Testis (tissue), 3 donors: ENCODE results near the gene KLB. TPM values are rescaled to one million over a fixed set of nuclear protein-coding genes. Genes with fewer than 3 reads are reported as not detected.
"Not testable (repeated sequence)": the region's sequence is repeated elsewhere in the genome, so short reads cannot be mapped to it uniquely, and the experiment has no call there.

Source experiments
- DNase-seq: peaks from one replicate; pipeline ENCODE4 v3.0.0-alpha.2; 2019
- H3K27ac ChIP-seq, 2 donors: fragments of 200-600 bp; sonication (generic); one replicate each; pipeline ENCODE4 v1.5.1; 2019
- H3K27me3 ChIP-seq: fragments of 200-600 bp; sonication (generic); one replicate; pipeline ENCODE4 v1.5.1; 2019
- H3K36me3 ChIP-seq: fragments of 200-600 bp; sonication (generic); one replicate; pipeline ENCODE4 v1.5.1; 2017; ENCODE audit warnings: low read depth; ENCODE audit errors: missing control alignments
- H3K4me1 ChIP-seq: fragments of 200-600 bp; sonication (generic); one replicate; pipeline ENCODE4 v1.5.1; 2019
- H3K4me3 ChIP-seq, 2 donors: fragments of 200-600 bp; sonication (generic); one replicate each; pipeline ENCODE4 v1.5.1; 2017 to 2019
- H3K9me3 ChIP-seq: fragments of 200-600 bp; sonication (generic); one replicate; pipeline ENCODE4 v1.5.1; 2017
- POLR2A ChIP-seq: fragments of 450-650 bp; IDR thresholded peaks from one replicate; pipeline ENCODE4 v1.6.1; 2017; ENCODE audit warnings: antibody characterized with exemption, mild to moderate bottlenecking, moderate library complexity
- WGBS, 2 donors: methylation state at CpG; one replicate each; pipeline ENCODE4 v1.1.5; 2018; 5-methylcytosine and 5-hydroxymethylcytosine counted together
- intact Hi-C: fragments of 100-400 bp; cut with DNase I; formaldehyde crosslinking; loops from one replicate; pipeline ENCODE4 v1.15.1; 2023; ENCODE audit warnings: low total_unique reads
- polyA plus RNA-seq: library from polyadenylated mRNA; stranded (reverse); fragments of 350-450 nt; fragmentation: Illumina TruSeq; extraction: RNeasy Lipid Tissue Mini Kit (QIAGEN cat#74804); gene quantifications from one replicate; pipeline ENCODE4 v1.2.3, GENCODE V29; 2014; ENCODE audit warnings: low read depth, low replicate concordance; ENCODE audit not compliant: insufficient read depth
- total RNA-seq, 2 donors: library from RNA; depleted of rRNA; stranded (reverse); fragments of >200 nt; gene quantifications; one replicate each; pipeline ENCODE4 v1.2.3, GENCODE V29; 2016
- TF ChIP-seq, protein P1 (sequence below), 3 experiments: fragments of 450-650 bp in 2 of 3; fragments of 200-600 bp in 1 of 3; sonication (generic) in 1 of 3; IDR thresholded peaks; one replicate each; pipeline ENCODE4 v1.5.1; 2016 to 2019; ENCODE audit warnings: antibody characterized with exemption in 3 of 3, mild to moderate bottlenecking in 2 of 3, moderate library complexity in 1 of 3

The KLB gene
- total and polyA plus RNA-seq, 3 donors from 2014 or later: 1.1 to 6.6 (median 1.4) TPM

DNA sequence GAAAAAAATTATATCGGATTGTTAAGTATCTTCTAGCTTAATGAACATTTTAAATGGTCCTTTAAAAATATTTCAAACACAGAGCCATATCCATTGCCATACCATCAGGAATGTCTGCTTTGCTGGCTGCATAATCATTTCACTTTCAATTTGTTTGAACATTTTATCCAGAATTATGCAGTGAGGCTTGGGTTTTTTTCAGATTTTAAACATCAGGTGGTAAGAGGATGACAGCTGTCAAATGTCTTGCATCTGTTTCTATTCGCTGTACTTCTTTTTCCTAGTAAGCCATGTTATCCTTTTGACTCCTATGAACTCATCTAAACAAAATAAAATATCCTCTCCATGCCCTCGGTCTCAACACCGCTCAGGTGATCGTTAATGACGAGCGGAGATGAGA lies 41.4 kb upstream of the KLB start:
- no peaks in the 10 kb centered on the region for H3K27me3 ChIP-seq
- peak overlapping the region in 1 of 2 donors; percentile 90 for H3K27ac ChIP-seq
- peaks cover 11% of the 10 kb centered on the region for H3K4me1 ChIP-seq
- intact Hi-C loops: no loop called here
- DNase-seq: no peak
- 6 to 7% methylated on average over 7 of the region's 7 CpGs for WGBS, 2 donors
- TF ChIP-seq, protein P1, sequence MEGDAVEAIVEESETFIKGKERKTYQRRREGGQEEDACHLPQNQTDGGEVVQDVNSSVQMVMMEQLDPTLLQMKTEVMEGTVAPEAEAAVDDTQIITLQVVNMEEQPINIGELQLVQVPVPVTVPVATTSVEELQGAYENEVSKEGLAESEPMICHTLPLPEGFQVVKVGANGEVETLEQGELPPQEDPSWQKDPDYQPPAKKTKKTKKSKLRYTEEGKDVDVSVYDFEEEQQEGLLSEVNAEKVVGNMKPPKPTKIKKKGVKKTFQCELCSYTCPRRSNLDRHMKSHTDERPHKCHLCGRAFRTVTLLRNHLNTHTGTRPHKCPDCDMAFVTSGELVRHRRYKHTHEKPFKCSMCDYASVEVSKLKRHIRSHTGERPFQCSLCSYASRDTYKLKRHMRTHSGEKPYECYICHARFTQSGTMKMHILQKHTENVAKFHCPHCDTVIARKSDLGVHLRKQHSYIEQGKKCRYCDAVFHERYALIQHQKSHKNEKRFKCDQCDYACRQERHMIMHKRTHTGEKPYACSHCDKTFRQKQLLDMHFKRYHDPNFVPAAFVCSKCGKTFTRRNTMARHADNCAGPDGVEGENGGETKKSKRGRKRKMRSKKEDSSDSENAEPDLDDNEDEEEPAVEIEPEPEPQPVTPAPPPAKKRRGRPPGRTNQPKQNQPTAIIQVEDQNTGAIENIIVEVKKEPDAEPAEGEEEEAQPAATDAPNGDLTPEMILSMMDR (IDR thresholded peaks at IDR 0.05): no peak
- no peak for TF ChIP-seq POLR2A
- H3K9me3 ChIP-seq: no peaks in the 10 kb centered on the region
- peak overlapping the region; percentile 94 to 99 for H3K4me3 ChIP-seq
- no peaks in the 10 kb centered on the region for H3K36me3 ChIP-seq

DNA sequence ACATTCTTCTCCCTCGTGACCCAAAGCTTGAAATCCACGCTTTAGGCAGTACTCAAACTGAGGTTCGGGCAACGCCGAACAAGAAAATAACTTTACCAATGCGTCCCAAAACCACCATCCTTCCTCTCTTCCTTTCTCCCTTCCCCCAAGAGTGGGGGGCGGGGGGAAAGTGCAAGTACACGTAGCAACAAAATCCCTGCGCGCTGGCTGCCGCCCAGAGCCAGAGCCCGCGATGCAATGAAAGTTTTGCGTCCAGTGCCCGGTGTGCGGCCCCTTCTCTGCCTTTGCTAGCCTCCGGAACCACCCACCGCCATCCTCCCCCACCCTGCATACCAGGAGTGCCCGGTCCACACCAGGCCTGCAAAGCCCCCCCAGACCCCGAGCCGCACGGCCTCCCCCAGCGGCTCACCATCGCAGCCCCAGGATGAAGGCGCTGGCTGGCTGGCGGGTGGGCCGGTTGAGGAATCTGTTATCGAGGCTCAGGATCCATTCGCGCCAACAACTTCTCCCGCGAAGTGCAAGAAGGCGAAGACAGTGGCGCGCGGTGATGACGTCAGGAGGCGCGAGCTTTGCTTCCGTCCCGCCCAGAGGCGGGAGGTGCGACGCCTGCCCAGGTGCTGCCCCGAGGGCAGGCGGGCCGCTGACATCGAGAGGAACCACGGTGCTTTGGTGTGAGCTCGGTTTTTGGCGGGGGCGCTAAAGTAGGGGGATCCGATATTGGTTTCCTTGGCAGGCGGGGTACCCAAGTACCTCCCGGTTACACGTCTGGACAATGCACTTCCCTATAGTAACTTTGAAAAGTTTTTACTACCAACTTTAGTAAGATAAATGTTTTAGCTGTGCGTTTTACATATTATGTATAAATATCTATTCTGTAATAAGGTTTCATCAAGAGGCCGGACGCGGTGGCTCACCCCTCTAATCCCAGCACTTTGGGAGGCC lies 40.6 kb upstream of the KLB start, which contains the start of gene RFC1:
Gene RFC1, minus strand, starts transcription at position 533 of the 942 bp plus-strand sequence. Its CDS starts 121 bp downstream, at position 412.
- Histone ChIP-seq H3K4me3 (peak within 1 kb of the TSS; percentile 94 to 99), H3K9me3 (no peaks in the 10 kb centered on the region), H3K27me3 (no peaks in the 10 kb centered on the region), H3K4me1 (peaks cover 11% of the 10 kb centered on the region), H3K27ac (peak within 1 kb of the TSS; percentile 88 to 90), H3K36me3 (no peaks in the 10 kb centered on the region)
- intact Hi-C loops: no loop called here
- TF ChIP-seq POLR2A: no peak
- TF ChIP-seq, protein P1 (IDR thresholded peaks at IDR 0.05): peak in 1 of 3 experiments; percentile 6
- WGBS, 2 donors: 3 to 5% methylated on average over 35 to 59 of the region's 60 CpGs
- DNase-seq: peak; percentile 95

DNA sequence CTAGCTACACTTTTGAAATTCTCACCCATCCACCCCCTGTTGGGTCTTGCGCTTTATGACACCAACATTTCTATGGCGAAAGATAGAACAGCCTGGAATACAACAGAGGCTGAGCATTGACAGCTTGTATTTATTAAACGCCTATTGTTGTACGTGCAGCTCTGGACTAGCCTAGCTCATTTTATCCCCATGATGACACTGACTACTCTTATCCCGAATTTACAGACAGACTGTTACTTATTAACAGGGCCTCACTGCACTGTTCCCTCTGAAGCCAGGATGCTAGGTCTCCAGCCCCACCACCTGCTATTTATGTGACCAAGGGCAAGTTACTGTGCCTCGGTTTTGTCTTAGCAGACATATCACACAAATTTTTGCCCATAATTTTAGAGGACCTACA lies 39.6 kb upstream of the KLB start:
- Histone ChIP-seq H3K9me3 (no peaks in the 10 kb centered on the region), H3K27me3 (no peaks in the 10 kb centered on the region), H3K27ac (no peak overlapping the region), H3K4me3 (peak overlapping the region in 1 of 2 donors; percentile 99), H3K36me3 (no peaks in the 10 kb centered on the region), H3K4me1 (peaks cover 11% of the 10 kb centered on the region)
- WGBS, 2 donors: 70 to 80% methylated on average over 6 of the region's 6 CpGs
- intact Hi-C loops: no loop called here
- no peak for TF ChIP-seq POLR2A
- TF ChIP-seq, protein P1 (IDR thresholded peaks at IDR 0.05): no peak
- no peak for DNase-seq

DNA sequence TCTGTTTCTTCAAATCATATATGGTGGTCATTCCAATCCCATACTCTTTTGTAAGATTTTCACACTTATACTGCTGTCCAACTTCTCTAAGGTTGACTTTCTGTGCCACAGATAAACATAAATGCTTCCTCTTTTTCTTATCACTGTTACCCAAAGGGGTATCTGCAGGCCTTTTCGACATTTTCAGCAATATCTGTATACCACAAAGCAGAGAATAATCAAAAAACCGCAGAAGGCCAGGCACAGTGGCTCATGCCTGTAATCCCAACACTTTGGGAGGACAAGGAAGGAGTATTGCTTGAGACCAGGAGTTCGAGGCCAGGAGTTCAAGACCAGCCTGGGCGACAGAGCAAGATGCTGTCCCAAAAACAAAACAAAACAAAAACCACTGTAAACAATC lies 37.4 kb upstream of the KLB start:
- WGBS, 2 donors: 61 to 67% methylated on average over 4 of the region's 4 CpGs
- no peak for DNase-seq
- no peaks in the 10 kb centered on the region for H3K36me3 ChIP-seq
- no peak for TF ChIP-seq POLR2A
- TF ChIP-seq, protein P1 (IDR thresholded peaks at IDR 0.05): no peak
- H3K27me3 ChIP-seq: no peaks in the 10 kb centered on the region
- peaks cover 10% of the 10 kb centered on the region for H3K4me1 ChIP-seq
- H3K27ac ChIP-seq: no peak overlapping the region
- intact Hi-C loops: no loop called here
- H3K9me3 ChIP-seq: no peaks in the 10 kb centered on the region
- H3K4me3 ChIP-seq: no peak overlapping the region

DNA sequence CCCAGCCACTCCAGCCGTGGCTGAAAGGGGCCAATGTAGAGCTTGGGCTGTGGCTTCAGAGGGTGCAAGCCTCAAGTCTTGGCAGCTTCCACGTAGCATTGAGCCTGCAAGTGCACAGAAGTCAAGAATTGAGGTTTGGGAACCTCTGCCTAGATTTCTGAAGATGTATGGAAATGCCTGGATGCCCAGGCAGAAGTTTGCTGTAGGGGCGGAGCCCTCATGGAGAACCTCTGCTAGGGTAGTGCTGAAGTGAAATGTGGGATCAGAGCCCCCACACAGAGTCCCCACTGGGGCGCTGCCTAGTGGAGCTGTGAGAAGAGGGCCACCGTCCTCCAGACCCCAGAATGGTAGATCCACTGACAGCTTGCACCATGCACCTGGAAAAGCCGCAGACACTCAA lies 35.5 kb upstream of the KLB start:
- intact Hi-C loops, H3K27ac ChIP-seq, H3K36me3 ChIP-seq, H3K9me3 ChIP-seq, H3K4me1 ChIP-seq, DNase-seq, H3K4me3 ChIP-seq, H3K27me3 ChIP-seq: not testable (repeated sequence)
- whole genome bisulfite sequencing, 2 donors: 92 to 94% methylated on average over 3 to 6 of the region's 6 CpGs
